Choroid plexus epithelial cell (primary cell): ENCODE data around the gene SHH.

Experiments used
- DNase-seq: peaks from one replicate; pipeline ENCODE4 v3.0.0-alpha.2; 2010; ENCODE audit warnings: low read depth
- H3K4me3 ChIP-seq: 2 replicates; pipeline ENCODE4 v1.5.1; 2011; ENCODE audit warnings: low read depth, mild to moderate bottlenecking, control low read depth, low read length, moderate library complexity
- CTCF ChIP-seq: conservative IDR thresholded peaks from 2 replicates; pipeline ENCODE4 v1.5.1; 2011; ENCODE audit warnings: low read depth, mild to moderate bottlenecking, control low read depth, inconsistent platforms, low read length, moderate library complexity

Gene SHH

GRCh38 chr7:155792315-155792960, 19.8 kb downstream of the SHH start:
- no peak for DNase-seq
- TF ChIP-seq CTCF = no peak
- H3K4me3 ChIP-seq = no peak overlapping the region

GRCh38 chr7:155791836-155792235, 20.4 kb downstream of the SHH start:
- no peak overlapping the region for H3K4me3 ChIP-seq
- no peak for TF ChIP-seq CTCF
- DNase-seq = no peak

- no peak for DNase-seq
- no peak for TF ChIP-seq CTCF
- no peak overlapping the region for H3K4me3 ChIP-seq
Measured at GRCh38 chr7:155791214-155791737, 21.0 kb downstream of the SHH start.

DNA sequence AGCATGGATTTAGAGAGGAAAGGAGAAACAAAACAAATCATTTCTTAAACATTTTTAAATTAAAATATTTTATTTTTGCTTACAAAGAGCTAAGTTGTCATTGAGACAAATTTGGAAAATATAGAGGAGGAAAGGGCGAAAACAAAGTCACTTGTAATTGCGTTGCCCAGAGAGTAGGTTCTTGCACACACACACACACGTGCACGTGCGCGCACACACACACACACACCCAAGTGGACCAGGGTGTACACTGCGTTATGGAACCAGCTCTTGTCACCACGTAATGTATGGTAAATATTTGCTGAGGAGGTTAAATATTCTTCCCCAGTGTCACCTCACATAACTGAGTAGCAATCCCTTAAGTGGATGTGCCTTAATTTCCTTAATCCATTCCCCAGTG, 21.6 kb downstream of the SHH start:
- no peak overlapping the region for H3K4me3 ChIP-seq
- no peak for TF ChIP-seq CTCF
- DNase-seq = no peak

DNA sequence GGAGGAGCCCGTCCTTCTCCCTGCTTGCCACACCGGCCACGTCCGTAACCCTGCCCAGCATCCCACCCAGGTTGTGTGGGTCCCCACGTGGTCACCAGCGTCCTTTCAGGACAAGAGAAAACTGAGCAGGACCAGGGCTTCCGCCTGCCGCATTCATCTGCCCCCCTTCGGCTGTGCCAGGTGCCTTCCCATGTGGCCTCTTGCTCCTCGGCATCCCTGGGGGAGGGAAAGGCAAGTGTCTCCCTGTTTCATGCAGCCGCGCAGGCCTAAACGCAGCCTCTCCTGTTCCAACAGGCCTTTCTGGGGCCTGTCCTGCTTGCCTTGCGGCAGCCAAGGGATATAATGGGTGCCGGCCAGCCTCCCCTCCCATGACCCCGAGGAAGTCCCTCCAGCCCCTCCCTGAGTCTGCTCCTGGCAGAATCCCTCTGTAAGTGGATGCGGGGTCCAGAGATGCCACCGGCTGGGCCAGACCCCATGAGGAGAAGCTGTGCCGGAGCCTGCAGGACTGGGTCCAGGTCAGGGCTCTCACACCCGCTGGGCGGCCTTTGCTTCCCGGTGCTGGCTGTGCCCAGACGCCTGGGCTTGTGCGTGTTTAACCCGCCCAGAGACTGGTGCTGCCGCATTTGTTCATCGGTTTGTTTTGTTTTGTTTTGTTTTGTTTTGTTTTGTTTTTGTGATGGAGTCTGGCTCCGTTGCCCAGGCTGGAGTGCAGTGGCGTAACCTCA, 23.1 kb downstream of the SHH start:
- no peak for TF ChIP-seq CTCF
- no peak for DNase-seq
- no peak overlapping the region for H3K4me3 ChIP-seq

- no peak for TF ChIP-seq CTCF
- no peak for DNase-seq
Measured at GRCh38 chr7:155788616-155789000, 23.7 kb downstream of the SHH start.

More at GRCh38 chr7:155788616-155789000, 23.7 kb downstream of the SHH start:
- H3K4me3 ChIP-seq = no peak overlapping the region
